DMS114 treated with DMSO at 0.1 percent for 48 hours (cell line): ENCODE measurements around the gene CFAP90.

Experiments used
- DNase-seq: peaks from one replicate; lab custom pipeline; 2025; ENCODE audit not compliant: unreplicated experiment; lab: John Stamatoyannopoulos, UW

Gene CFAP90

GRCh38 chr5:7824995-7825394, 25.9 kb downstream of the CFAP90 start:
- DNase-seq, result no peak

- DNase-seq, result no peak
Observed at GRCh38 chr5:7823594-7823993, 27.3 kb downstream of the CFAP90 start.

DNA sequence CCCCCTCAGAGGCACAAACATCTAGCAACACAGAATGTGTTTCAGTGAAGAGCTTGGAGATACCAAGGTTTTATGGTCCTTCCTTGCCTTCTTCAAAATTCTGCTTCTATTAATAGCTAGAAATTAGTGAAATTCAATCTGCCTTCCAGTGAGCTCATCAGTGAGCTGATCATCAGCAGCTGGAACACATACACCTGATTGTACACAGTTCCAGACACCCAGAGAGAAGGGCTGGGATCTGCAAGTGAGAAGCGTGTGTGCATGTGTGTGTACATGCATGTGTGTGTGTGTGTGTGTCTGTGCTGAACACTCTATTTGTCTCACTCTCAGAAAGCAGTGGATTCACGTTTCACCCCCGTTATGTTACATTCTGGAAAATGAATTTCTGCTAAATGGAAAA, 28.5 kb downstream of the CFAP90 start:
- DNase-seq, result no peak

- no peak for DNase-seq
Observed at GRCh38 chr5:7816535-7816901, 34.4 kb downstream of the CFAP90 start.

- no peak for DNase-seq
Observed at GRCh38 chr5:7815892-7816534, 34.9 kb downstream of the CFAP90 start.

DNA sequence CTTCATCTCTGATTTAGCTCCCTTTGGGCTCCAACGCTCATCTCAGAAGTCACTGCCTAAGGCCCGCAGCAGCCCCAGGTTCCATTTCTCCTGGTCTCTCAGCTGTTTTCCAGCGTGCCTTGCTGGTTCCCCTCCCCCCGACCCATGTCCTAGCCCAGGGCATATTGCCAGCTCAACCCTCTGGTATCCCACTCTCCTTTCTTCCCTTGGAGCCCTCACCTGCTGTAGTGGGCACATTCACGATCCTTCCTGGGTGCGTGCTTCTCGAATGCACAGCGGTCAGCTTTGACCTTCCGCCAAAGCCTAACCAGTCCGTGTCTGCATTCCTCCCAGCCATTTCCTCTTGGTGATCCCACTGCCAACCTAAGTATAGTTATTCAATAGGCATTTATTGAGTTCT, 36.1 kb downstream of the CFAP90 start:
- no peak for DNase-seq

DNA sequence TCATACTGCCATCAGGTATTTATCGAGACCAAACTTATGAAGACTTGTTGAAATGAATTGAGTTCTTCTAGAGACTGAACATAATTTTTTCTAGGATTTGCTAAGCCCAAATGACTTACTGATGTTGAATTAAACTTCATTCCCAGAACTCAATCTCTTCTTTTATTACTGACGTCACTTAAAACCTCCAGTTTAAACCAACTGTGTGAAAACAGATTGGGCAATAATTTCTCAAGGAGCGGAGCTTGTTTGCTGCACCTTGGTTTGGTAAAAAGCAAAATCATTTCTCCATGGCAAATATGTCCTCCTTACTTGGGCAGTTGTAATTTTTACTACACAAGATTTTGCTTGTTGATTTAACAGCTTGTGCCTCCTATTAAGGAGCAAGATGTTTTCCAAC, 37.4 kb downstream of the CFAP90 start:
- no peak for DNase-seq

DNA sequence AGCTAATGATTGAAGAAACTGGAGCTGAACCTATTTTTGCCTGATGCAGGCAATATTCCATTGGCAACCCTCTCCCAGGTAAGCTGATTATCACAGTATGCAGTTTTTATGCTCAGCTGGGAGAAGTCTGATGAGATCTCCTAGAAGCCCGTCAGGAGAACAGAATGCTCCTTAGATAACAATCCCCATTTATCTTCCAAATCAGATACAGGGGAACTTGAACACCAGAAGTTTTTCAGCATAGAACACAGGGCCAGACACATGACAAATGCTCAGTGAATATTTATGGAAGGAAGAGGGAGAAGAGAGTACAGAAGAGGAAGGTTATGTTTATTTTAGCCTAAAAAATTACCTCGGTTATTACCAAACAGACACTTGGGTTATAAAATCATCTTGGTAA, 37.9 kb downstream of the CFAP90 start:
- no peak for DNase-seq

DNA sequence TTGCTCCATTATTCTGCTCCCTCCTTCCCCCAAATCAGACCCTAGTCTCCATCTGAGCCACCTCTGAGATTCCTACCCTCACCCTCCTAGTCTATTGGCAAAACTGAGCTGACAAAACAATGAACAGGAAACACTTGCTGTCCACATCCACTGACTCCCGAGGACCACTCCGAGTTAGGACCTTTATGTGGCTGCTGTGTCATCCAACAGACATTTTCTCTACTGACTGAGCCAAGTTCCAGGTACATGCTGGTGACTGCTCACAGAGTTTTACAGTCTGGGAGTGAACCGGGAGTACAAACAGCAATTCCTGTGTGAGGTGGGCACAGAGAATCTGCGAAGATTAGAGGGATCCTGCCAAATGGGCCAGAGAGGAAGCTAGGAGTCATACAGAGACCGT, 39.2 kb downstream of the CFAP90 start:
- no peak for DNase-seq

- no peak for DNase-seq
Observed at GRCh38 chr5:7808998-7809397, 41.9 kb downstream of the CFAP90 start.

DNA sequence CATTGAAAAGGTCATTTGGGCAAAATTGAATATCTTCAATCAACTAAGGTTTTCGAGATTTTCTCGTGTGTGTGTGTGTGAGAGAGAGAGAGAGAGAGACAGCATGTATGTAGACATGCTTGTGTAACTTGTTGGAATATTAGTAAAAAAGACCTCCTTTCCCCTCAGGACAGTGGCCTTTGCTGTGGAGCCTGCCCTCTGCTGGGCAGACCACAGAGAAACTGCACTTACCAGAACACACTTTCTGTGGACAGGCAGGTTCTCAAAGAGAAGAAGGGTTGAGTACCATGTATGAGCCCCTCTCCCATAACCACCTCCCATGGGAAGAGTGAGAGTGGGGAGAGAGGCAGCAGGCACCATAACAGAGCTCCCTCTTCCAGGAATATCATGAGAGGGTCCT, 45.6 kb downstream of the CFAP90 start:
- DNase-seq, result no peak

- DNase-seq, result no peak
Observed at GRCh38 chr5:7803937-7804336, 47.0 kb downstream of the CFAP90 start.

DNA sequence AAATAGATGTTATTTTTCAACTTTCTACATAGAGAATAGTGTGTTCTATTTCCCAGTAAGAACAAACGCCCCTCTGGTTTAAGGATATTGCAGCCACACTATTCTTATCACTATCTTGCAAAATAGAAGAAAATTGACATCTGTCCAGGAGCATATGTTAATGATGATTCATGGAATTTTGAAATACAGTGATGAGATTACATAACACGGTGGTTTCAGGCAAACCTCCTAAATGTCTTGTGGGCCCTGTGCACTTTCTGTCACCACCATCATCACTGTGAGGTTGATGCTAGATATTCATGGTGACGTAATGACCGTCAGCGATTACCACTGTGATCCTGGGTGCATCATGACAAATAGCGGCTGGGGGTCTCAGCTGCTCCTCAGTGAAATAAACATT, 48.1 kb downstream of the CFAP90 start:
- no peak for DNase-seq

GRCh38 chr5:7801891-7802614, 48.9 kb downstream of the CFAP90 start:
- DNase-seq, result no peak

DNA sequence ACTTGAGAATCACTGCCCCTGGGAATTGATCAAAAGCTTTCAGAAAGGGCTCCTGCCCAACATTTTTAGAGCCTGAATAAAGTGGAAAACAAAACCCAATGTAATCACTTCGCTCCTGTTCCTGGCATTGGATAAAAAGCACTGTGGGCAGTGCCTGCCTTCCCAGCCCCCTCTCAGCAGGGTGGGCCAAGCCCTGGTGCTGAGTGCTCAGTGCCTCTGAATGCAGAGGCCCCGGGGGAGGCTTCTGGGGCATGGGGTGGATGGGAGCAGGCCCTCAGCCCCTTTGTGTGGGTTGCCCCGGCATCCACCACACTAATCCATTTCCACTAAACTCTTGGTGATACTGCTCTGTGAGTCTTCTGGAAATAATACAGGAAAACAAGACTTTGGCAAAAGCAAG, 55.6 kb downstream of the CFAP90 start:
- no peak for DNase-seq

DNA sequence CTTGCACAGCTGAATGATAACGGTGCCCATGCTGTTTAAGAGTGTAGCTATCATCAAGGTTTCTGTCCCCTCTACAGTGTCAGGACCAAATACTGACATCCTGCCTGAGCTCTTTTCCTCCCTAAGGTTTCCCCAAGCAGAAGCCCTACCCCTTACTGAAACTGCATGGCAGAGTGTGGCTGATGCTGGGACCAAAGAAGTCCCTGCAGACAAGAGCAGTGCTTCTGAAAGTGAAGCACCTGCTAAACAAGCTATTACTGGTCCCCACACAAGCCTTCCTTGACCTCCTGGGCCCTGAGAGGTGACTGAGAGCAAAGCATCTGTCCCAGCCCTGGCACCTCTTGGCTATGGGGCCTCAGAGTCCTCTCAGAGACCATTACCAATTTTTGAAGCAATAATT, 56.1 kb downstream of the CFAP90 start:
- no peak for DNase-seq

GRCh38 chr5:7794311-7794710, 56.6 kb downstream of the CFAP90 start:
- DNase-seq, result no peak

- no peak for DNase-seq
Observed at GRCh38 chr5:7793895-7794294, 57.0 kb downstream of the CFAP90 start.

GRCh38 chr5:7789567-7789966, 61.4 kb downstream of the CFAP90 start:
- no peak for DNase-seq

- DNase-seq, result no peak
Observed at GRCh38 chr5:7787770-7788169, 63.2 kb downstream of the CFAP90 start.

- DNase-seq, result no peak
Observed at GRCh38 chr5:7784683-7785380, 66.1 kb downstream of the CFAP90 start.

GRCh38 chr5:7781899-7782298, 69.0 kb downstream of the CFAP90 start:
- no peak for DNase-seq
